HG03103 (cell line): ENCODE results near the gene PPL.
"Not testable (repeated sequence)": the region's sequence is repeated elsewhere in the genome, so short reads cannot be mapped to it uniquely, and the experiment has no call there.

Experiments
- ATAC-seq: cut with Tn5 transposase; IDR thresholded peaks from one replicate; pipeline ENCODE4 v1.9.1; 2021; ENCODE audit warnings: low read depth; ENCODE audit not compliant: unreplicated experiment

PPL gene, protein sequence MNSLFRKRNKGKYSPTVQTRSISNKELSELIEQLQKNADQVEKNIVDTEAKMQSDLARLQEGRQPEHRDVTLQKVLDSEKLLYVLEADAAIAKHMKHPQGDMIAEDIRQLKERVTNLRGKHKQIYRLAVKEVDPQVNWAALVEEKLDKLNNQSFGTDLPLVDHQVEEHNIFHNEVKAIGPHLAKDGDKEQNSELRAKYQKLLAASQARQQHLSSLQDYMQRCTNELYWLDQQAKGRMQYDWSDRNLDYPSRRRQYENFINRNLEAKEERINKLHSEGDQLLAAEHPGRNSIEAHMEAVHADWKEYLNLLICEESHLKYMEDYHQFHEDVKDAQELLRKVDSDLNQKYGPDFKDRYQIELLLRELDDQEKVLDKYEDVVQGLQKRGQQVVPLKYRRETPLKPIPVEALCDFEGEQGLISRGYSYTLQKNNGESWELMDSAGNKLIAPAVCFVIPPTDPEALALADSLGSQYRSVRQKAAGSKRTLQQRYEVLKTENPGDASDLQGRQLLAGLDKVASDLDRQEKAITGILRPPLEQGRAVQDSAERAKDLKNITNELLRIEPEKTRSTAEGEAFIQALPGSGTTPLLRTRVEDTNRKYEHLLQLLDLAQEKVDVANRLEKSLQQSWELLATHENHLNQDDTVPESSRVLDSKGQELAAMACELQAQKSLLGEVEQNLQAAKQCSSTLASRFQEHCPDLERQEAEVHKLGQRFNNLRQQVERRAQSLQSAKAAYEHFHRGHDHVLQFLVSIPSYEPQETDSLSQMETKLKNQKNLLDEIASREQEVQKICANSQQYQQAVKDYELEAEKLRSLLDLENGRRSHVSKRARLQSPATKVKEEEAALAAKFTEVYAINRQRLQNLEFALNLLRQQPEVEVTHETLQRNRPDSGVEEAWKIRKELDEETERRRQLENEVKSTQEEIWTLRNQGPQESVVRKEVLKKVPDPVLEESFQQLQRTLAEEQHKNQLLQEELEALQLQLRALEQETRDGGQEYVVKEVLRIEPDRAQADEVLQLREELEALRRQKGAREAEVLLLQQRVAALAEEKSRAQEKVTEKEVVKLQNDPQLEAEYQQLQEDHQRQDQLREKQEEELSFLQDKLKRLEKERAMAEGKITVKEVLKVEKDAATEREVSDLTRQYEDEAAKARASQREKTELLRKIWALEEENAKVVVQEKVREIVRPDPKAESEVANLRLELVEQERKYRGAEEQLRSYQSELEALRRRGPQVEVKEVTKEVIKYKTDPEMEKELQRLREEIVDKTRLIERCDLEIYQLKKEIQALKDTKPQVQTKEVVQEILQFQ (N-terminal part only)

DNA sequence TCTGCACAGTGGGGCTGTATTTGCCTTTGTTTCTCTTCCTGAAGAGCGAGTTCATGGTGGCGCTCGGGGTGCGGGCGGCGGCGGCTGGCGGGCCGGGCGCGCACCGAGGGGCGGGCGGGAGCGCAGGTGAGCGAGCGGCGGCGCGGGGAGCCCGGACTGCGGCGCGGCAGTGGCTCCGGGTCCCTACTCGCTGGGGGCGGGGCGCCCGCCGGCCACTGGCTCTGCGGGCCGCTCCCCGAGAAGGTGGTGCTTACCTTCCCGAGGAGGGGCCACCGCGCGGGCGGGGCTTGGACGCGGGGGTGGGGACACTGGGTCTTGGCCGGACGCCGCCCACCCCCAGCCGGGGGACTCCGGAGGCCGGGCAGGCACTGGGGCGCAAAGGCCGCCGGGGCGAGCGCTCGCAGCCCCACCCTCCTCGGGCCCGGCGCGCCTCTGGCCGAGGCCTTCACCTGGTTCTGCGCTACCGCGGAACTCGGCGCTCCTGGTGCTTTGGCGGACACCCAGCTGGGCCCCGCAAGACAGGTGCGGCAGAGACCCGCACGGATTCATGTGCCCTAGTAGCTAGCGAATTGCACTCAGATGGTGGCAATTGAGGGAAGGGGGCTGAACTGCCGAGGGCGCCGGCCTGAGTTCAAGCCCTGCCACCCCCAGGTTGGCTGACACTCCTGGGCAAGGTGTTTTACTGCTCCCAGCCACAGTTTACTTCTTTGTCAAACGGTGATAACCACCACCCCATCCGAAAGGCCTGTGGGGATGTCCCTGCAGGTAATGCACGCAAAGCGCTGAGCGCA, at the start of gene PPL:
Gene PPL, minus strand, starts transcription at position 158 of the 791 bp plus-strand sequence. Its CDS starts 103 bp downstream, at position 55.
- no peak for ATAC-seq

DNA sequence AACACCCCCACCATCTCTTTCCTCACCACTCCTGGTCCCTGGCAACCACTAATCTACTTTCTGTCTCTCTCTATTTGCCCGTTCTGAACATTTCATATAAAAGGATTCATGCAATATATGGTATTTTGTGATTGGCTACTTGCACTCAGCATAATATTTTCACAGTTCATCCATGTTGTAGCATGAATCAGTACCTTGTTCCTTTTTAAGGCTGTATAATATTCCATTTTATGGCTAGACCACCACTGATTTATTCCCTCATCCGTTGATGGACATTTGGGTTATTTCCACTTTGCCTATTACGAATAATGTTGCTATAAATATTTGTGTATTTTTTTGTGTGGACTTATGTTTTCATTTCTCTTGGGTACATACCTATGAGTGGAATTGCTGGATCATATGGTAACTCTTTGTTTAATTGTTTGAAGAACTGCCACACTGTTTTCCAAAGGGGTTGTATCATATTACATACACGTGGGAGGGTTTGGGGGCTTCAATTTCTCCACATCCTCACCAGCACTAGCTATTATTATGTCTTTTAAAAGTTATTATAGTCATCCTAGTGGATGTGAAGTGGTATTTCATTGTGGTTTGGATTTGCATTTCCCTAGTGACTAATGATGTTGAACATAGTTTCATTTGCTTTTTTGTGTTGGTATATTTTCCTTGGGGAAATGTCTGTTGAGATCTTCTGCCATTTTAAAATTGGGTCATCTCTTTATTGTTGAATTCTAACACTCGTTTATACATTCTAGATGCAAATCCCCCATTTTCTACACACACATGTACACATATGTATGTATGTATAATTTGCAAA, 47.4 kb upstream of the PPL start:
- ATAC-seq = no peak

DNA sequence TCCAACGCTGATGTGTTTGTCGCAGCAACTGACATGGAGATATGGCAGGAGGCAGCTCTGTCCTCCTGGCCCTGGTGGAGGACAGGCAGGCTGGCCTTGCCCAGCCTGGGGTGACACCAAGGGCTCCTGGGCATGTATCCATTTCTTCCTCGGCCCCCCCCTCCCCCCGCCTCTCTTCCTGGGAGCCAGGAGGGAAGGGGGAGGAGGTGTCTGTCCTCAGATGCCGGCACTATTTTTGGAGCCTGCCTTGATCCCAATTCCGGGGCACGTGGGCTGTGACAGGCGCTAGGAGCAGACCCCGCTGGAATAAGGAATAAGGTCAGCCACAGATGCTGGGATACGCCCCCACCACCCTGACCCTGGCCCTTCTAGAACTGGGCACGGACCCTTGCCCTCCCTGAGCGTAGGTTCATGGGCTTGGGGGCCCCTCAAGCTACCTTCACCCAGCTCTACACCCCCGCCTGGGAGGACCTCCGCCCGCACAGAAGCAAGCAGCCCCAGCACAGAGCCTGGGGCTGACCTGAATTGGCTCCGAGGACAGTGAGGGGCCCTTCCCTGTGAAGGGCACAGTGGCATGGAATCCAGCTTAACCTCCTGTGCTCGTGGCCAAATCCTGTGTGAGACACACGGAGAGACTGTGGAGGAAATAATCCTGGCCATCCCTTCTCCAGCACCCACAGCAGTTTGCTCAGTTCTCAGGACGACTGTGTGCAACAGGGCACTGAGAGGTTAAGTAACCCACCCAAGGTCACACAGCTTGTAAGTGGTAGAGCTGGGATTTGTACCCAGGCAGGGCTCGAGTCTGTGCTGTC, 45.3 kb upstream of the PPL start:
- no peak for ATAC-seq

DNA sequence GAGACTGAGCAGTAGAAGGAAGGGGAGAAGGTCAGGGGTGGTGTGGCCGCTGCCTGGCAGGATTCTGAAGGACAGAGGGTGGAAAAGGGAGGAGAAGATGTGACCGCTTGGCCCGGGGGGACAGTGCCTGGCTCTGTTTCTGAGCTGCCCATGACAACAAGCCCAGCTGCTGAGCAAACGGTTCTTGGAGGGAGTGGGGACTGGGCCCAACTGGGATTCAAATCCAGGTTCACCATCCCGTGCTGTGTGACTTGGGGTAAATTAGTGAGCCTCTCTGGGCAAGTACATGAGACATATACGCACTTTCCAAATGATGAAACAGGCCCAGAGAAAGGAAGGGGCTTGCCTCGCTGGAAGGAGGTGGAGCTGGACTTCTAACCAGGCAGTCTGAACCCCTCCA, 44.5 kb upstream of the PPL start:
- no peak for ATAC-seq

DNA sequence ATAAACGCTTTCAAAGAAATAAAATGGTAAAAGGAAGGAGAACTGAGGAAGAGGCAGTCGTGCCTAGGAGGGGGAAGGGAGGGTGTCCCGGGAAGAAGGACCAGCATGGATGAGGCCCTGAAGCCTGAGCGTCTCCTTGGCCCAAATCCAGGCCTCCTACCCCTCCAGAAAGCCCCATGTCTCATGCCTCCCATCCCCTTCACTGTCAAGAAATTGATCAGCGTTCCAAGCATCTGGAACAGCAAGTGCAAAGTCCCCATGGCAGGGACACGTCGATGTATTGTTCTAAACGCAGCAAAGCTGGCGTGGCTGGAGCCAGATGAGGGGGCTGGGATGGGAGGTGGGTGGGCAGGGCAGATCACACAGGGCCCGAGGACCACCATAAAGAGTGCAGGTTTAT, 43.7 kb upstream of the PPL start:
- no peak for ATAC-seq

DNA sequence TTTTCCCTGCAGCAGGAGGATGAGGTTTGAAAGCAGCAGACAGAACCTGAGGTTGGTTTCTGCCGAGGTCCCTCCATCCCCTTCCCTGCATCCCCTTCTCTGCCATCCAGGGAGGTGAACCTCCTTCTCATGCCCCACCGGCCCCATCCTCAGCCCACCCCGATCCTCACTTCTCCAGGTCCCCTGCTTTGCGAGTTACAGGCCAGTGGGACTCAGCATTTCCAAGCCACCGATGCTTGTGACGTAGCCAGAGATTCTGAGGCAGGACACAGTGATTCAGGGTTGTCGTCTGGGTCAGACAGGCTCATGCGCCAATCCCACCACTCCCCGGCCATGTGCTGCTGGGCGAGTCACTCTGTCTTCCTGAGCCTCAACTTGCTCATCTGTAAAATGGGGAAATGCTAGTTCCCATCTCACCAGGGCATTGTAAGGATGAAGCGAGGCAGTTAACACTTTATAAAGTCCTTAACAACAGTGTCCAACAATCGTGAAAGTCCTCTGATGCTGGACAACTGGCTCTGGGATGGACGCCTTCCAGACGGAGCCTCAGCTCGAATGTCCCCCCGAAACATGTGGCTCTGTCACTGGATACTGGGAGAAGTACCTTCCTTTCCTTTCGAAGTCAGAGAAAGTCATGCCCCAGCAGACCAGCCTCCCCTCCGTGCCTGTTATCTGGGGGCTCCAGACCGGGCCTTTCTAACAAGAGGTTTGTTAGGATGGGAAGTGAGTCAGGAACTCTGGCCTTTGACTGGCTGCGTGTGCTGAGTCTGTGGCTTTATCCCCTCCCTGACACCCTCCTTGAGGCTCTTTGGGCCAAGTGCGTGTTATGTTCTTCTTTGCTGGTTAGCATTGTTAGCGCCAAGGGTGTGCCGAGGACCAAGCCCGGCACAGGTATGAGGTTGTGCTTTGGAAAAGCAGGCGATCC, 43.0 kb upstream of the PPL start:
- no peak for ATAC-seq

DNA sequence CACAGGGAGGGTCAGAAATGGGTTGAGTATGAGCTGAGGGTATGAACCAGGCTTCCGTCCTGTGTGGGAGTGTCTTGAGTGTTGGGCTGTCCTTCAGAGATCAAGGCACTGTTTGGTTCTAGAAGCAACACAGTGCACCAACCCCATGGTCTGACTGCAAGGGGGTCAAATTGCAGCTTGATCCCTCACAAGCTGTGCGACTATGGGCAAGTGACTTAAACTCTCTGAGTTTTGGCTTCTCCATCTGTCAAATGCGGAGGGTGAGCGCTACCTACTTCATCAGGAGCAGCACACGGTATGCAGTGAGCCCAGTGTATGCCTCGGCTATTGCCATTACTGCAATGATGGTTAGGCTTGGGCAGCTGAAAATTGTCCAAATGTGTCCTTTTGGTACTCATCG, 42.2 kb upstream of the PPL start:
- ATAC-seq = no peak

DNA sequence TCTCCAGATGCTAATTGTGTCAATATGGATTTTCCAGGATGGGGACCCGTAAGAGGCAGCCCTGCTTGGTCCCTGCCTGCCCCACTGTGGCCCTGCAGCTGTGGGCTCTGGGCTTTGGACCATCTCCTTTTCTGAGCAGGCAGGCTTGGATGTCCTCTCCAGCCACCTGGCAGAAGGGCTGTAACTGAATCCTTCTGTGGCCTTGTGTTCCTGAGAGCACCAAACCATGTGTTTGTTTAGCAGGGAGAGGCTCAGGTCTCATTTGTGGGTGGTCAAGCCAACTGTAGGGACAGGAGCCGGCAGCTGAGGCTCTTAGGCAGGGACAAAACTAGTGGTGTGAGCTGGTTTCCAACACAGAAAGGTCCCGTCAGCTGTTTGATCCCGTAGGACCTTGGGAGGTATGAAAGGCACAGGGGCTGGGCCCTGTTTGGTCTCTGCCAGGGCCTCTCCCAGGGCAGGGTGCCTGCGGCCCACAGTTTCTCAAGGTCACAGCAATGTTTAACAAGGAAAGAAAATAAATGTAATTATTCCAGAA, 39.7 kb upstream of the PPL start:
- no peak for ATAC-seq

DNA sequence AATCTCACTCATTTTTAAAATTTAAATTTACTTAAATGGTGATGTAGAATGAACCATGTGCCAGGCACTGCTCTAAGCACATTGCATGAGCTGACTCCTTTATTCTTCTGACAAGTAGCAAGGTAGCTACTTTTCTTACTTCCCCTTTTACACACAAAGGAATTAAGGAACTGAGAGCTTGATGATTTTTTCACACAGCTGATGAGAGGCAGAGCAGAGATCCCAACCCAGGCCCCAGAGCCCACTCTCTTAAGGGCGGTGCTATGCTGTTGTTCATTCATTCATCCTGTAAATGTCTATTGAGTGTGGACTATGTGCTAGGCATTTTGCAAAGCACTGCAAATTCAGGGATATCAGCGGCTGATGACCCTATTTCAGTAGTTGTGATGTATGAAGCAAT, 39.1 kb upstream of the PPL start:
- peak; percentile 98 for ATAC-seq

DNA sequence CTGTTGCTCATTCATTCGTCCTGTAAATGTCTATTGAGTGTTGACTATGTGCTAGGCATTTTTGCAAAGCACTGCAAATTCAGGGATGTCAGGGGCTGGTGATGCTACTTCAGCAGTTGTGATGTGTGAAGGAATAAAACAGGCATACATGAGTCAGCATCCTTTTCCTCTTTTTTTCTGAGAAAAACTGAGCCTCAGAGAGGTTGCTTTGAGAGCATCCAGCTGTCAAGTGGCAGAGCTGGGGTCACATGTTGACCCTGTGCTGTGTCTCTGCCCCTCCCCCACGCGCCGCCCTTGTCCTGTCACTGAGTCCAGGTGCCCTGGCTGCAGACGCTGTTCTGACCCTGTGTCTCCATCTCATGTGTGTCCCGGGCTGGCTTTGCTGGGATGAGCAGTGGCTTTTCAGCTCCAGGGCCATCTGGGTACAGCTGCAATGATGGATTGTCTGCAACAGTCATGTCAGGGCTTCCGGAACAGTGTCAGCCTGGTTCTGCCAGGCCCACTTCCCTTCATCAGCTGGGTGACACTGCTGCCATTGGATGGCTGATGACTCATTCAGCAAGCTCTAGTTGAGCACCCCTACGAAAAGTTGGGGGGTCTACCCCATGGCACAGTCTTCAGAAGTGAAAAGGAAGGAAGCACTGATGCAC, 36.1 kb upstream of the PPL start:
- no peak for ATAC-seq

DNA sequence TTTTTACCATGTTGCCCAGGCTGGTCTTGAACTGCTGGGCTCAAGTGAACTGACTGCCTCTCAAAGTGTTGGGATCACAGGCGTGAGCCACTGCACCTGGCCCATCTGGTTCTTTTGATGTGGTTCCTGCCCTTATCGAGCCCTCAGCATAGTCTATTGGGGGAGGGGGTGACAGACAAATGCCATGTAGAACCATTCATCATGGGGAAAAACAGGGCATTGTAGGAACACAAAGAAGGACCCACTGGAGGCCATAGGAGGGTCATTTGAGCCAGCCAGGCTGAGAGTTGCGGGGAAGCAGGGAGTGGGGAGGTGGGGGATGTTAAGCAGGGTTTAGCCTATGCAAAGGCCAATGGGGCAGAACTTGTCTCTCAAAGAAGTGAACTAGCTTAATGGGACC, 33.1 kb upstream of the PPL start:
- no peak for ATAC-seq

DNA sequence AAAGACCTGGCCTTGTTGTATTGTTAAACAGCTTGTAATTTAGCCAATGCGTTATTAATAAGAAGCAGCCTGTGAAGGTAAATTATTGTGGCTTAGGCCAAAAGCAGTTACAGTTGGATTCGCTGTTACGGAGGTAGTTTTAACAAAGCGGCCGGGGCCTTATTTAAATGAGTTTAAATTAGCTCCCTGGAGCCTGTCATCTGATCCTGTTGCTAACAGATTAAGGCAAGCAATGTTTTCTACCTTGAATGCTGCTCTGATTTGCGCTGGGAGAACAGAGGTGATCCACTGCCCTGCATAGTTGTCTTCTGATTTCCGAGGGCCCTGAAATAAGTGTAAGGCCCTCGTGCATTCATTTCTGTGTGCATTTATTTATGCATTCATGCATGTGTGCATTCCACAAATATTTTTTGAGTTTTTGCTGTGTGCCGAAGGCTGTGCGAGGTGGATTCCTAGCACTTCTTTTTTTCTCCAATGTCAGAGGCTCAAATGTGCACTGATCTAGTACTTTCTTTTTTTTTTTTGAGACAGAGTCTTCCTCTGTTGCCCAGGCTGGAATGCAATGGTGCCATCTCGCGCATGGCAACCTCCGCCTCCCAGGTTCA, 32.0 kb upstream of the PPL start:
- no peak for ATAC-seq

DNA sequence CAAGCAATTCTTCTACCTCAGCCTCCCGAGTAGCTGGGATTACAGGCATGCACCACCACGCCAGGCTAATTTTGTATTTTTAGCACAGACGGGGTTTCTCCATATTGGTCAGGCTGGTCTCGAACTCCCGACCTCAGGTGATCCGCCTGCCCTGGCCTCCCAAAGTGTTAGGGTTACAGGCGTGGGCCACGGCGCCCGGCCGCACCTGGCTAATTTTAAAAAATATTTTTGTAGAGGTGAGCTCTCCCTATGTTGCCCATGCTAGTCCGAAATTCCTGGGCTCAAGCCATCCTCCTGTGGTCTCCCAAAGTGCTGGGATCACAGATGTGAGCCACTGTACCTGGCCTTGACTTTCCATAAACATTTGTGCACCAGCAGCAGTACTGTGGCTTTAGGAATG, 31.3 kb upstream of the PPL start:
- ATAC-seq = not testable (repeated sequence)

DNA sequence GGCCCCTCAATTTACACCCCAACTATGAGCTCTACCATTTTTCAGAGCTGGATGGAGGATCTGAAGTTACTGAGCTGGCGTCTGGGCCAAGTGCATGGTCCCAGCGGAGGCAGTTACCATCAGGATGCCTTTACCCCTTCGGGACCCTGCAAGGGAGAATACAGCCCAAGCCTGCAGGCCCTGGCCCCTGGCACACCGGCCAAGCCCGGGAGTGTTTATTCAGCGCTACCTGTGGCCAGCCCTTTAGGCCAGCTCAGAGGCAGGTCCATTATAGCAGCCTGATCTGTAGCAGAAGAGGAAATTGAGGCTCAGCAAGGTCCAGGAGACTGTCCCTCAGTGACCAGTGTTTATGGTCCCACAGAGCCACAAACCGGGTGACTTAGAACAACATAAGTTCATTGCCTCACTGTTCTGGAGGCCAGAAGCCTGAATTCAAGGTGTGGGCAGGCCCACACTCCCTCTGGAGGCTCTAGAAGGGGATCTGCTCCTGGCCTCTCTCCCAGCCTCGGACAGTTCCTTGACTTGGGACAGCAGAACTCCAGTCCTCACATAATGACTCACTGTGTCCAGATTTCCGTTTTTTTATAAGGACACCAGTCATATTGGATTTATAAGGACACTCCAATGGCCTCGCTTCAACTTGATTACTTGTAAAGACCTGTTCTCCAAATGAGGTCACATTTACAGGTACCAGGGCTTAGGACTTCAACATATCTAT, 29.9 kb upstream of the PPL start:
- no peak for ATAC-seq

DNA sequence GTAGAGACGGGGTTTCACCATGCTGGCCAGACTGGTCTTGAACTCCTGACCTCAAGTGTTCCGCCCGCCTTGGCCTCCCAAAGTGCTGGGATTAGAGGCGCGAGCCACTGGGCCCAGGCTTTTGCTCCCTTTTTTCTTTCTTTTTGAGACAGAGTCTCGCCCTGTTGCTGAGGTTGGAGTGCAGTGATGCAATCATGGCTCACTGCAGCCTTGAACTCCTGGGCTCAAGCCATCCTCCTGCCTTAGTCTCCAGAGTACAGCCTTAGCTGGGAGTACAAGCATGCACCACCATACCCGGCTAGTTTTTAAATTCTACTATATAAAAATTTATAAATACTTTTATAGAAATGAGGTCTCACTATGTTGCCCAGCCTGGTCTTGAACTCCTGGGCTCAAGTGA, 26.6 kb upstream of the PPL start:
- not testable (repeated sequence) for ATAC-seq

DNA sequence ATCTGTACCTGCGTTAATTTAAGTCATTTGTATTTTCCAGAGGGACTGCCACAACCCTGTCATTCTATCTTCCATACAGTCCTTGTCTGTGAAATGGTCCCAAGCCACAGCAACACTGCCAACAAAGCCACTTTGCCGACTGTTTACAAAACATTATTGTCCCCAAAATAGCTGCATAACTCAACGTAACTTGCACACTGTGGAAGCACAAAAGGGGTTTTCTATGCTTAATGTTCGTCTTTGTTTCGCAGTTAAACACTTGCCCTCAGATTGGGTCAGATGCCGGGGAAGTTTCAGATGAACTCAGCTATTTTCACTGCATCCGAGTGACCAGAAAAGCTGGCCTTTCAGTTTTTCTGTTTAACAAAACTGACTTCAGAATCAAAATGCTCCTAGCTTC, 25.8 kb upstream of the PPL start:
- ATAC-seq = no peak
